K562 (cell line): Measurements from ENCODE around the gene CAPN2. TPM values are rescaled to one million over a fixed set of nuclear protein-coding genes. Genes with fewer than 3 reads are reported as not detected.

Source experiments
- BCOR ChIP-seq: fragments of 450-650 bp; IDR thresholded peaks from 2 replicates; pipeline ENCODE4 v1.6.1; 2016
- ELF4 ChIP-seq: fragments of 450-650 bp; formaldehyde crosslinking; IDR thresholded peaks from 2 replicates; pipeline ENCODE4 v1.4.0; 2022; ENCODE audit warnings: missing genetic modification characterization
- MXD1 ChIP-seq: fragments of 250-450 bp; sonication (Bioruptor Pico); IDR thresholded peaks from 2 replicates; pipeline ENCODE4 v1.8.0; 2021; ENCODE audit warnings: borderline replicate concordance, mild to moderate bottlenecking, moderate library complexity; ENCODE audit not compliant: poor library complexity, severe bottlenecking
- PTRF ChIP-seq: fragments of 450-650 bp; IDR thresholded peaks from 2 replicates; pipeline ENCODE4 v1.6.1; 2016; ENCODE audit warnings: mild to moderate bottlenecking, missing genetic modification characterization, missing compliant biosample characterization
- SMARCA4 ChIP-seq: fragments of 450-650 bp; IDR thresholded peaks from 2 replicates; pipeline ENCODE4 v1.6.1; 2016
- TSHZ1 ChIP-seq: fragments of 250-450 bp; sonication (Bioruptor Pico); IDR thresholded peaks from 2 replicates; pipeline ENCODE4 v1.4.0; 2020; ENCODE audit warnings: mild to moderate bottlenecking, moderate library complexity
- ZBTB5 ChIP-seq: fragments of 450-650 bp; IDR thresholded peaks from 2 replicates; pipeline ENCODE4 v1.6.1; 2017; ENCODE audit warnings: antibody characterized with exemption
- ZNF589 ChIP-seq: fragments of 200-800 bp; sonication (Bioruptor generic); IDR thresholded peaks from 2 replicates; pipeline ENCODE4 v1.6.1; 2016; ENCODE audit warnings: low read depth, missing genetic modification characterization, missing compliant biosample characterization
- polyA plus RNA-seq, 8 experiments: library from polyadenylated mRNA; depleted of rRNA in 4 of 8; stranded (reverse) in 5 of 8; unstranded in 3 of 8; fragments of >200 nt; fragmentation: Nextera tagmentation in 2 of 8; fragmentation: Illumina TruSeq in 1 of 8; extraction: Ambion mirVana in 2 of 8; extraction: Trizol in 1 of 8; gene quantifications; 2 replicates each; pipeline versions ENCODE4 v1.2.1 to v1.2.3, GENCODE V29; 2011 to 2014; ENCODE audit warnings: inconsistent platforms in 1 of 8, missing spikeins in 1 of 8
- total RNA-seq, 7 experiments: library from RNA; depleted of rRNA in 6 of 7; stranded (reverse); fragments of >200 nt in 6 of 7; fragmentation: Illumina TruSeq in 2 of 7; extraction: Trizol in 2 of 7; gene quantifications; 2 replicates each; pipeline versions ENCODE4 v1.2.1 to v1.2.3, GENCODE V29; 2011 to 2021; ENCODE audit warnings: low replicate concordance in 1 of 7

Gene CAPN2
- total and polyA plus RNA-seq, 9 of the 15 experiments (the other 6 are each of a cell fraction or from before 2014, with no cell fraction given): 24.6 to 157 (median 101) TPM

- TF ChIP-seq TSHZ1: no peak
- no peak for TF ChIP-seq PTRF (tag)
- TF ChIP-seq SMARCA4: peak; percentile 43; the same call in 1 of the 2 replicates
- no peak for TF ChIP-seq ZNF589 (CRISPR knock-in tag)
- 0 out of 2 replicates have a peak, but pooled peaks have one; percentile 17 for TF ChIP-seq ELF4 (CRISPR knock-in tag)
- TF ChIP-seq ZBTB5: peak; percentile 41; the same call in 1 of the 2 replicates
- 0 out of 2 replicates have a peak, but pooled peaks have one; percentile 11 for TF ChIP-seq BCOR
- TF ChIP-seq MXD1 (CRISPR knock-in tag): no peak
- TF ChIP-seq, all 486 proteins: peak for 35
These were observed 3.6 kb upstream of the CAPN2 start (continued) for GRCh38 chr1:223708651-223709268.
